Activated CD4-positive, alpha-beta T cell treated with anti-CD3 and anti-CD28 coated beads for 48 hours (primary cell): ENCODE results near the gene LAMTOR1.
"Not testable (repeated sequence)": the region's sequence is repeated elsewhere in the genome, so short reads cannot be mapped to it uniquely, and the experiment has no call there.

Experiments
- DNase-seq: peaks from one replicate; pipeline ENCODE4 v3.0.0-alpha.2; 2020

The LAMTOR1 gene

GRCh38 chr11:72102946-72103753 lies at the start of gene LAMTOR1:
TSS of gene LAMTOR1 (minus strand) at chr11:72103297. CDS start at chr11:72103224, 73 bp downstream.
- DNase-seq: peak; percentile 99

DNA sequence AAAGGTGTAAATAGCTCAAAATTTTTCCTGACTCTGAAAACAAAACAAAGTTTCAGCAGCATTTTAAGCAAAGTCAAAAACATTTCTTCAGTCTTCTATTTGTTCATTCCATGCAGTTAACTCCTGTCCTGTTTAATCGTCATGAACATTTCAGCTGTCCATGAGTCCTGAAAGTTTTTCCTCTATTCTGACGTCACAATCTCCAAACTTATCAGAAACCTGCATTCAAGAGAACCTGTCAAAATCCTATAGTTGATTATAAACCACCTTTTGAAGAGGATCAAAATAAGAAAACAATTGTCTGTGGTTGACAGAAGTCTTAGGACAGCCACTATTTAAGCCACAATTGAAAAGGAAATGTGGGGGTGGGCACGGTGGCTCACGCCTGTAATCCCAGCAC lies 47.8 kb upstream of the LAMTOR1 start:
- no peak for DNase-seq

DNA sequence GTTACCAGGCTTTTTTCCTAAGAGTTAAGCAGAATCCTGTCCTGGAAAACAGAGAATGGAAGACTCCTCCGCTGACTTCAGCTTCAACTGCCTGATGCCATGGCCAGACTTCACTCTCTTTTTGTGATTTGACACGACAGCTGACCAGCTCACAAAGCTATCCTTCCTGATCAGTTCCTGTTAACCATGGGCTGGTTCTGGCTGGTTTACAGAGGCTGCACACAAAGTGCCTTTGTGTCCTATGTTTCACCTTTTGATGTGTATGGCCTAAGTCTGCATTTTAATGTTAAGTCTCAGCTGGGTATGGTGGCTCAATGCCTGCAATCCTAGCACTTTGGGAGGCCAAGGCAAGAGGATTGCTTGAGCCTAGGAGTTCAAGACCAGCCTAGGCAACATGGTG lies 43.5 kb upstream of the LAMTOR1 start:
- no peak for DNase-seq

- DNase-seq: no peak
These were observed 41.9 kb upstream of the LAMTOR1 start for GRCh38 chr11:72144807-72145565.

- not testable (repeated sequence) for DNase-seq
These were observed 39.4 kb upstream of the LAMTOR1 start for GRCh38 chr11:72142543-72142942.

- DNase-seq: not testable (repeated sequence)
These were observed 39.0 kb upstream of the LAMTOR1 start for GRCh38 chr11:72142086-72142485.

GRCh38 chr11:72141066-72141465 lies 38.0 kb upstream of the LAMTOR1 start:
- peak; percentile 37 for DNase-seq

DNA sequence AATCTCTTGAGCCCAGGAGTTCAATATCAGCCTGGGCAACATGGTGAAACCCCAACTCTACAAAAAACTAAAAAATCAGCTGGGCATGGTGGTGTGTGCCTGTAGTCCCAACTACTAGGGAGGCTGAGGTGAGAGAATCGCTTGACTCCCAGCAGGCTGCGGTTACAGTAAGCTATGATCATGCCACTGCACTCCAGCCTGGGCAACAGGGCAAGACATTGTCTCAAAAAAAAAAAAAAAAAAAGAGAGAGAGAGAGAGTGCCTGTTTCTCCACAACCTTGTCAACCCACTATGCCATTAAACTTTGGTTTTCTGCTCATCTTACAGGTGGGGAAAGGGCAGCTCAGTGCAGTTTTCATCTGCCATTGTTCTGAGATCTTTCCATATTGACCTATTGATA lies 37.6 kb upstream of the LAMTOR1 start:
- DNase-seq: no peak

GRCh38 chr11:72139500-72139899 lies 36.4 kb upstream of the LAMTOR1 start:
- no peak for DNase-seq

- no peak for DNase-seq
These were observed 35.8 kb upstream of the LAMTOR1 start for GRCh38 chr11:72138821-72139390.

- no peak for DNase-seq
These were observed 33.7 kb upstream of the LAMTOR1 start for GRCh38 chr11:72136684-72137262.

GRCh38 chr11:72135891-72136683 lies 33.0 kb upstream of the LAMTOR1 start:
- DNase-seq: no peak

DNA sequence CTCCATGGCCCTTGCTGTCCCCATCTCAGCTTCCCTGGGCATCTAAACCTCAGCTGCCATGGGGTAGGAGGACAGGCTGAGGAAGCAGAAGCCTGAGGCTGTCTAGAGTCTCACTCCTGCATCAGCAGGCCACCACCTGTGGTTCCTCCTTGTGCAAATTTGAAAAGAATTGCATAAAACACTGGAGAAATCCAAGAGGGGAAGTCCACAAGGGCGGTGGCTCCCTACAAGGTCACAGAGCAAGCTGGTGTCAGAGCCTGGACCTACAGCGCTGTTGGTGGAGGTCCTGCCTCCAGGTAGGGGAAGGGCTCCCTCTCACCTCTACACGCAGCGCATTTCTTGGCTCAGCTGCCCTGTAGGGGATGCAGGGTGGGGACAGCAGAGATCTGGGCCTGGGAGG lies 32.4 kb upstream of the LAMTOR1 start, which contains the start of gene FOLR3:
TSS of gene FOLR3 (plus strand) at position 253 of the 400 bp plus-strand sequence. CDS start 228 bp downstream, outside the sequence.
- DNase-seq: not testable (repeated sequence)

DNA sequence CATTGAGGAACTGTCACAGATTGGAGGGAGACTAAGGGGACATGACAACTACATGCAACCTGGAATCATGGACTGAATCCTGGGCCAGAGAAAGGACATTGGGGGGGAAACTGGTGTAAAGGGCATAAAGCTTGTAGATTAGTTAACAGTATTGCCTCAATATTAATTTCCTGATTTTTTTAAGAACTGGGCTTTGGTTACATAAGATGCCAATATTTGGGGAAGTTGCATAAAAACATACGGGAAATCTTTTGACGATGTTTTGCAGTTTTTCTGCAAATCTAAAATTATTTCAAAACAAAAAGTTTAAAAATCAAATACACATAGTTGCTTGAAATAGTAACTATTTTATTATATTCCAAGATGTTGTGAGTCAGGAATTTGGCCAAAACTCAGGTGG lies 29.5 kb upstream of the LAMTOR1 start:
- no peak for DNase-seq

DNA sequence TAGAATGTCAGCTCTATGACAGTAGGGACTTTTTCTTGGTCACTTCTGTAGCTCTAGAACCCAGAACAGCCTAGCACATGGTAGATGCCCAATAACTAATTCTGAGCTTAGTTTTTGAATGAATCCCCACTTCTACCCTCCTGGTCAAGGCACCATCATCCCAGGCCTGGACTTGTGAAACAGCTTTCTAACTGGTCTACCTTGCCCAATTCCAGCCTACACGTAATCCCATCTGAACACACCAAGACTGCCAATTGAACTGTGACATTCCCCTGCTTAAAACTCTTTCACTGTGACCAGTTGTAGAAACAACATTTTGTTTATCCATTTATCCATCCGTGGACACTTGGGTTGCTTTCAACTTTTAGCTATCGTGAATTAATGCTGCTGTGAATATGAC lies 26.3 kb upstream of the LAMTOR1 start:
- DNase-seq: no peak

- DNase-seq: no peak
These were observed 24.8 kb upstream of the LAMTOR1 start for GRCh38 chr11:72127923-72128322.

DNA sequence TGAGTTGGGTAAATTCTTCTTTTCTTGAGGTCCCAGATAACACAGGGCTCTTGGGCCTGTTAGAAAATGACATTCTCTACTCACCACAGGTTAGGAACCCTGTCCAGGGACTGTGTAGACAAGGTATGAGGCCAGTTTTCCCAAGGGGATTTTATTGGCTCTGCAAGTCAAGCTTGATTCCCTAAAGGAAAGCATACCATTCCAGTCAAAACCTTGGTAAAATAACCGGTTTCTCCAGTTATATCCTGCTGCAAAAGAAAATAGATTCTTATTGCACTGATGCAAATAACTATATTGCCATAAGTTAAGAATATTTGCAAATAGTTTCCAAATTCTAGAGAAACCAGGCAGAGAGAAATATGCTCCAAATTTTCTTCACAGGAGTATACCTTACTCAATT lies 22.9 kb upstream of the LAMTOR1 start:
- DNase-seq: no peak

DNA sequence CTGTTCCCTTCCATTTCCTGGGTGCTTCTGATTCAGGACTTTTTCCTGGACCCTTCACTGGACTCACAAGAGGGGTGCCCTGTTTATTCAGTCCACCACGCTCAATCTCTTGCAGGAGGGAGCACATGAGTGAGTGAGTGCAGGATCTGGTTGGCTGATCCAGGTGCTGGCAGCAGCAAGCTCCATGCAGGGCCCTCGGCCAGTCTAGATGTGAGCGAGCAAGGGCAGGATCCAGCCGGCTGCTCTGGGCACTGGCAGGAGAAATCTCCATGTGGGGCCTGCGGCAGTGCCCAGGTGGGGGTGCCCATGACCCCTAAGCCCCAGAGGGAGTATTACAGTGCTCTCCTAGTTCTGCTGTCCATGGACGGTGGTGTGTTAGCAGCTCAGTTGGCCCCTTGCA lies 20.9 kb upstream of the LAMTOR1 start:
- no peak for DNase-seq

DNA sequence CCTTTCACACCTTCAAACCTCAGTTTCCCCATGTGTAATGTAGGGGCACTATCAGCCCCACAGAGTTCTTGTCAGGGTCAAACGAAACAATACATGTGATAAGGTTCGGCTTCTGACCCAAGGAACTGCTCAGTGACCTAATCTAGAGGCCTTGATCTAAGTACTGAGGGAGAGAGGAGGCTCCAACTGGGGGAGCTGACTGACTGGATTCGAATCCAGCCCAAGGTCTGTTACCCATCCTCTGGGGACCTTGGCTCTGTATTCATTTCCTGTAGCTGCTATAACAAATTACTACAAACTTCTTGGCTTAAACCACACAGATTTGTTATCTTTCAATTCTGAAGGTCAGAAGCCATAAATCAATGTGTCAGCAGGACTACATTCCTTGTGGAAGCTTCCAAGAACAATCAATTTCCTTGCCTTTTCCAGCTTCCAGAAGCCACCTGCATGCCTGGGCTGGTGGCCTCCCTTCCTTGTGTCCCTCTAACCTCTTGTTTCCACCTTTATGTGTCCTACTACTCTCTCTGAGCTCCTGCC lies 20.1 kb upstream of the LAMTOR1 start:
- DNase-seq: no peak

GRCh38 chr11:72122607-72123006 lies 19.5 kb upstream of the LAMTOR1 start:
- no peak for DNase-seq

DNA sequence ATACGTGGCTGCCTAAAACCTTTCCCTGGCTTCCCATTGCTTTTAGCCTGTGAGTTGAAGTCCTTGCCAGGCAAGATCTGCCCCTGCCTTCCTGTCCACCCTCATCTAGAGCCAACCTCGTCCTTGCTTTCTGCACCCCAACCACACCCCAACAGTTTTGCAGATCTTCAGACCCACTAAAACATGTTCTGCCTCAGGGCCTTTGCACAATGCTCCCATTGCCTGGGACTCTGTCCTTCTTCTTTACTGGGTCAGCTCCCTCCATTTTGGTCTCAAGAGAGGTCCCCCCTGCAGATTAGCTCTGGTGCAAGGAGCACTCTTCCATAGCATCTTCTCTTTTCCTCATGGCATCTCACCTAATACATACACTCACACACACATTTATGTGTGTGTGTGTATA lies 17.8 kb upstream of the LAMTOR1 start:
- DNase-seq: no peak

GRCh38 chr11:72119198-72119597 lies 16.1 kb upstream of the LAMTOR1 start:
- no peak for DNase-seq
